GM21423 (cell line): Measurements from ENCODE around the gene MYO1H.

ENCODE experiments used
- ATAC-seq: cut with Tn5 transposase; IDR thresholded peaks from one replicate; pipeline ENCODE4 v1.9.1; 2021; ENCODE audit warnings: mild to moderate bottlenecking, moderate library complexity; ENCODE audit not compliant: unreplicated experiment

MYO1H gene

GRCh38 chr12:109489016-109489954, 141.6 kb downstream of the MYO1H start:
- ATAC-seq: no peak

GRCh38 chr12:109489955-109490565, 142.4 kb downstream of the MYO1H start:
- no peak for ATAC-seq

- ATAC-seq: no peak
Observed at GRCh38 chr12:109491671-109492070, 144.0 kb downstream of the MYO1H start.

GRCh38 chr12:109492371-109492770, 144.7 kb downstream of the MYO1H start:
- ATAC-seq: no peak

- no peak for ATAC-seq
Observed at GRCh38 chr12:109493090-109493489, 145.4 kb downstream of the MYO1H start.

- no peak for ATAC-seq
Observed at GRCh38 chr12:109493938-109494337, 146.2 kb downstream of the MYO1H start.

GRCh38 chr12:109494348-109494881, 146.7 kb downstream of the MYO1H start:
- ATAC-seq: no peak

- ATAC-seq: no peak
Observed at GRCh38 chr12:109495012-109495411, 147.3 kb downstream of the MYO1H start.

GRCh38 chr12:109496306-109496705, 148.6 kb downstream of the MYO1H start:
- no peak for ATAC-seq

- ATAC-seq: no peak
Observed at GRCh38 chr12:109497675-109498074, 150.0 kb downstream of the MYO1H start.
